ENCODE measurements around the gene OLA1. TPM values are rescaled to one million over a fixed set of nuclear protein-coding genes. Genes with fewer than 3 reads are reported as not detected.

The OLA1 gene
- total and polyA plus RNA-seq, 9 of the 15 experiments (the other 6 are each of a cell fraction or from before 2014, with no cell fraction given), result 208 to 353 (median 225) TPM

DNA sequence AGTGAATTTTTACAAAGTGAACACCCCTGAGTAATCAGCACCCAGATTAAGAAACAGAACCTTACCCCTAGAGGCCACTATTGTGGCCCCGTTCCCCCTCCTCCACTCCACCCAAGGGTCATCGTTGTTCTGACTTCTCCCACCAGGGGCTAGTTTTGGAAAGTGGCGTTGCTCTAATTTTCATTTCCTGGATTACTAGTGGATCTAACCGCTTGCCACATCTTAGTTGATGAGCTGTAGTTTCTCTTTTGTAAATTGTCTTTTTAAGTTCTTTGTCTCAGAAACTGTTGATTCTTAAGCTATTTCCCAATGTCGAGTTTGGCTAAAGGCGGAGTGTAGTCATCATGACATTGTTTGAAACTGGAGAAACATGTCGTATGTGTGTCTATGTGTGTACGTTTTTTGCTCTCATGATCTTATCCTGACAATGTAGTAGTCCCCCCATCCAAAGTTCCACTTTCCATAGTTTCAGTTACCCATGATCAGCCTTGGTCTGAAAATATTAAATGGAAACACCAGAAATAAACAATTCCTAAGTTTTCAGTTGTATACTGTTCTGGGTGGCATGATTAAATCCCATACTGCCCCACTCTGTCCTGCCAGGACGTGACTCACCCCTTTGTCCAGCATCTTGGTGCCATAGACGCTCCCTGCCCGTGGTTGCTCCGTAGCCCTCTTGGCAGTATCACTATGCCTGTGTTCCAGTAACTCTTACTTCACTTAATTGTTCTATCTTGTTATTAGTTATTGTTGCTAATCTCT, 212.2 kb downstream of the OLA1 start (continued):
- TF ChIP-seq SNRNP70 (optimal IDR thresholded peaks at IDR 0.05; ENCODE audit: low read depth, low read length) (no peak), SMC3 (conservative IDR thresholded peaks at IDR 0.05; ENCODE audit: insufficient read depth, low read depth, low read length) (peak; percentile 39; the same call in 1 of the 2 replicates), HEY1 (CRISPR knock-in tag; IDR thresholded peaks at IDR 0.05; ENCODE audit: borderline replicate concordance) (no peak), ZNF431 (CRISPR knock-in tag; IDR thresholded peaks at IDR 0.05) (no peak), ZNF23 (CRISPR knock-in tag; IDR thresholded peaks at IDR 0.05) (no peak), MTA2 (IDR thresholded peaks at IDR 0.05; ENCODE audit: low read depth) (no peak), CREB1 (IDR thresholded peaks at IDR 0.05) (no peak), CREB1 (CRISPR knock-in tag; IDR thresholded peaks at IDR 0.05) (no peak), CBFA2T3 (IDR thresholded peaks at IDR 0.05) (no peak), SMAD3 (CRISPR knock-in tag; conservative IDR thresholded peaks at IDR 0.05) (no peak), MCM3 (IDR thresholded peaks at IDR 0.05) (no peak), ZFP36 (IDR thresholded peaks at IDR 0.05; ENCODE audit: low read depth, low read length, partially characterized antibody) (no peak), ZNF780A (CRISPR knock-in tag; IDR thresholded peaks at IDR 0.05) (no peak), ZFPM2 (CRISPR knock-in tag; IDR thresholded peaks at IDR 0.05) (no peak), ATF6 (CRISPR knock-in tag; IDR thresholded peaks at IDR 0.05) (no peak), NCOA1 (IDR thresholded peaks at IDR 0.05; ENCODE audit: low read depth) (no peak)
- TF ChIP-seq, protein P1, sequence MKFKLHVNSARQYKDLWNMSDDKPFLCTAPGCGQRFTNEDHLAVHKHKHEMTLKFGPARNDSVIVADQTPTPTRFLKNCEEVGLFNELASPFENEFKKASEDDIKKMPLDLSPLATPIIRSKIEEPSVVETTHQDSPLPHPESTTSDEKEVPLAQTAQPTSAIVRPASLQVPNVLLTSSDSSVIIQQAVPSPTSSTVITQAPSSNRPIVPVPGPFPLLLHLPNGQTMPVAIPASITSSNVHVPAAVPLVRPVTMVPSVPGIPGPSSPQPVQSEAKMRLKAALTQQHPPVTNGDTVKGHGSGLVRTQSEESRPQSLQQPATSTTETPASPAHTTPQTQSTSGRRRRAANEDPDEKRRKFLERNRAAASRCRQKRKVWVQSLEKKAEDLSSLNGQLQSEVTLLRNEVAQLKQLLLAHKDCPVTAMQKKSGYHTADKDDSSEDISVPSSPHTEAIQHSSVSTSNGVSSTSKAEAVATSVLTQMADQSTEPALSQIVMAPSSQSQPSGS (CRISPR knock-in tag; IDR thresholded peaks at IDR 0.05), result no peak
- TF ChIP-seq, protein P2, sequence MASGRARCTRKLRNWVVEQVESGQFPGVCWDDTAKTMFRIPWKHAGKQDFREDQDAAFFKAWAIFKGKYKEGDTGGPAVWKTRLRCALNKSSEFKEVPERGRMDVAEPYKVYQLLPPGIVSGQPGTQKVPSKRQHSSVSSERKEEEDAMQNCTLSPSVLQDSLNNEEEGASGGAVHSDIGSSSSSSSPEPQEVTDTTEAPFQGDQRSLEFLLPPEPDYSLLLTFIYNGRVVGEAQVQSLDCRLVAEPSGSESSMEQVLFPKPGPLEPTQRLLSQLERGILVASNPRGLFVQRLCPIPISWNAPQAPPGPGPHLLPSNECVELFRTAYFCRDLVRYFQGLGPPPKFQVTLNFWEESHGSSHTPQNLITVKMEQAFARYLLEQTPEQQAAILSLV (tag; IDR thresholded peaks at IDR 0.05), result 0 out of 2 replicates have a peak, but pooled peaks have one; percentile 43
- TF ChIP-seq, protein P3, sequence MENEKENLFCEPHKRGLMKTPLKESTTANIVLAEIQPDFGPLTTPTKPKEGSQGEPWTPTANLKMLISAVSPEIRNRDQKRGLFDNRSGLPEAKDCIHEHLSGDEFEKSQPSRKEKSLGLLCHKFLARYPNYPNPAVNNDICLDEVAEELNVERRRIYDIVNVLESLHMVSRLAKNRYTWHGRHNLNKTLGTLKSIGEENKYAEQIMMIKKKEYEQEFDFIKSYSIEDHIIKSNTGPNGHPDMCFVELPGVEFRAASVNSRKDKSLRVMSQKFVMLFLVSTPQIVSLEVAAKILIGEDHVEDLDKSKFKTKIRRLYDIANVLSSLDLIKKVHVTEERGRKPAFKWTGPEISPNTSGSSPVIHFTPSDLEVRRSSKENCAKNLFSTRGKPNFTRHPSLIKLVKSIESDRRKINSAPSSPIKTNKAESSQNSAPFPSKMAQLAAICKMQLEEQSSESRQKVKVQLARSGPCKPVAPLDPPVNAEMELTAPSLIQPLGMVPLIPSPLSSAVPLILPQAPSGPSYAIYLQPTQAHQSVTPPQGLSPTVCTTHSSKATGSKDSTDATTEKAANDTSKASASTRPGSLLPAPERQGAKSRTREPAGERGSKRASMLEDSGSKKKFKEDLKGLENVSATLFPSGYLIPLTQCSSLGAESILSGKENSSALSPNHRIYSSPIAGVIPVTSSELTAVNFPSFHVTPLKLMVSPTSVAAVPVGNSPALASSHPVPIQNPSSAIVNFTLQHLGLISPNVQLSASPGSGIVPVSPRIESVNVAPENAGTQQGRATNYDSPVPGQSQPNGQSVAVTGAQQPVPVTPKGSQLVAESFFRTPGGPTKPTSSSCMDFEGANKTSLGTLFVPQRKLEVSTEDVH (IDR thresholded peaks at IDR 0.05; ENCODE audit: low read depth, partially characterized antibody), result no peak

Measured in K562 (cell line).